HCT116 (cell line): ENCODE results near the gene MYLK4. TPM values are rescaled to one million over a fixed set of nuclear protein-coding genes. Genes with fewer than 3 reads are reported as not detected.

ENCODE experiments used
- ATAC-seq: fragments of 200-7000 bp; cut with Tn5 transposase; 2 replicates; pipeline ENCODE4 v1.9.1; 2020; ENCODE audit warnings: mild to moderate bottlenecking, moderate library complexity
- BruUV-seq: library from RNA; stranded (reverse); fragments of 400-500 nt; replicated peaks from 2 replicates; lab custom pipeline; 2021; lab: Mats Ljungman, UMichigan
- CTCF ChIA-PET: fragments of 300-600 bp; sonication (Branson Sonifier 250); formaldehyde crosslinking; loops from one replicate; lab custom pipeline; 2021; ENCODE audit warnings: antibody characterized with exemption; lab: Charles Lee
- POLR2A ChIA-PET: fragments of 300-600, 350-600 bp; sonication (Branson Sonifier 250); formaldehyde crosslinking; loops from one replicate; lab custom pipeline; 2021; ENCODE audit warnings: antibody characterized with exemption; lab: Charles Lee
- RAD21 ChIA-PET, 2 experiments: fragments of 300-600 bp; sonication (Branson Sonifier 250); formaldehyde crosslinking; loops; one replicate each; lab custom pipeline; 2023; ENCODE audit warnings: low total read pairs in 2 of 2; ENCODE audit not compliant: uncharacterized antibody in 2 of 2, unreplicated experiment in 2 of 2, low non-redundant PET in 1 of 2; lab: Charles Lee
- DNase-seq: peaks from one replicate; pipeline ENCODE4 v3.0.0-alpha.2; 2010; ENCODE audit warnings: low read depth, low spot score
- H2AFZ ChIP-seq: fragments of 200-600 bp; shearing (Covaris generic), sonication (generic); 2 replicates; pipeline ENCODE4 v1.6.1; 2017; ENCODE audit warnings: low read depth, mixed run types, mixed read lengths, antibody characterized with exemption, low read length; ENCODE audit not compliant: poor library complexity, severe bottlenecking
- H3K27ac ChIP-seq: 2 replicates; pipeline ENCODE4 v1.5.1; 2012; ENCODE audit warnings: low read depth, low read length
- H3K27me3 ChIP-seq: fragments of 200-600 bp; sonication (generic); 2 replicates; pipeline ENCODE4 v1.6.1; 2016; ENCODE audit warnings: mixed run types, low read length, mixed read lengths; ENCODE audit not compliant: insufficient read depth
- H3K36me3 ChIP-seq, 2 experiments: fragments of 200-500 bp in 1 of 2; fragments of 200-600 bp in 1 of 2; sonication (Bioruptor generic) in 1 of 2; sonication (generic) in 1 of 2; 2 replicates each; pipeline versions ENCODE4 v1.5.1 to v1.6.1; 2014 to 2016; ENCODE audit warnings: low read length in 2 of 2, inconsistent platforms in 1 of 2, mixed read lengths in 1 of 2, mixed run types in 1 of 2; ENCODE audit not compliant: insufficient read depth in 2 of 2, control insufficient read depth in 1 of 2
- H3K4me1 ChIP-seq, 2 experiments: fragments of 200-600 bp in 1 of 2; sonication (generic) in 1 of 2; 2 replicates each; pipeline versions ENCODE4 v1.5.1 to v1.6.1; 2012 to 2017; ENCODE audit warnings: low read length in 2 of 2, inconsistent platforms in 1 of 2, mild to moderate bottlenecking in 1 of 2, mixed read lengths in 1 of 2, mixed run types in 1 of 2, moderate library complexity in 1 of 2; ENCODE audit not compliant: insufficient read depth in 2 of 2, control insufficient read depth in 1 of 2
- H3K4me2 ChIP-seq: fragments of 200-600 bp; sonication (generic); 2 replicates; pipeline ENCODE4 v1.6.1; 2017; ENCODE audit warnings: mixed run types, low read length, mixed read lengths
- H3K4me3 ChIP-seq, 2 experiments: fragments of 200-600 bp in 1 of 2; sonication (generic) in 1 of 2; replicated peaks in 1 of 2; 2 replicates each; pipeline ENCODE4 v1.5.1; 2011 to 2016; ENCODE audit warnings: low read length in 2 of 2, control low read depth in 1 of 2, low read depth in 1 of 2, mild to moderate bottlenecking in 1 of 2, mixed read lengths in 1 of 2, mixed run types in 1 of 2
- H3K79me2 ChIP-seq: fragments of 200-600 bp; sonication (generic); 2 replicates; pipeline ENCODE4 v1.6.1; 2017; ENCODE audit warnings: mild to moderate bottlenecking, mixed run types, low read length, moderate library complexity, mixed read lengths; ENCODE audit not compliant: insufficient read depth
- H3K9ac ChIP-seq: fragments of 200-600 bp; sonication (generic); 2 replicates; pipeline ENCODE4 v1.6.1; 2016; ENCODE audit warnings: low read length, mixed read lengths
- H3K9me2 ChIP-seq: fragments of 200-600 bp; sonication (generic), shearing (Covaris generic); 2 replicates; pipeline ENCODE4 v1.6.1; 2017; ENCODE audit warnings: mixed run types, mild to moderate bottlenecking, moderate library complexity; ENCODE audit not compliant: insufficient read depth
- H3K9me3 ChIP-seq, 2 experiments: fragments of 200-500 bp in 1 of 2; fragments of 200-600 bp in 1 of 2; sonication (Bioruptor generic) in 1 of 2; sonication (generic) in 1 of 2; 2 replicates each; pipeline ENCODE4 v1.6.1; 2014 to 2017; ENCODE audit warnings: low read length in 2 of 2, mixed read lengths in 2 of 2, inconsistent platforms in 1 of 2, low read depth in 1 of 2, mild to moderate bottlenecking in 1 of 2, mixed run types in 1 of 2, moderate library complexity in 1 of 2; ENCODE audit not compliant: control insufficient read depth in 1 of 2, insufficient read depth in 1 of 2
- H4K20me1 ChIP-seq: fragments of 200-600 bp; sonication (generic), shearing (Covaris generic); 2 replicates; pipeline ENCODE4 v1.6.1; 2017; ENCODE audit warnings: mixed run types, mild to moderate bottlenecking, moderate library complexity; ENCODE audit not compliant: insufficient read depth
- ATF3 ChIP-seq: IDR thresholded peaks from 2 replicates; pipeline ENCODE4 v1.6.1; 2012
- CBX3 ChIP-seq: IDR thresholded peaks from 2 replicates; pipeline ENCODE4 v1.6.1; 2012; ENCODE audit warnings: low read depth
- CEBPB ChIP-seq: IDR thresholded peaks from 2 replicates; pipeline ENCODE4 v1.6.1; 2012; ENCODE audit warnings: low read depth
- CTCF ChIP-seq, 3 experiments: fragments of 200-600 bp in 1 of 3; sonication (generic) in 1 of 3; IDR thresholded peaks in 2 of 3; conservative IDR thresholded peaks in 1 of 3; 2 replicates each; pipeline ENCODE4 v1.5.1; 2012 to 2017; ENCODE audit warnings: low read depth in 2 of 3, low read length in 2 of 3, antibody characterized with exemption in 1 of 3, borderline replicate concordance in 1 of 3, control low read depth in 1 of 3, mild to moderate bottlenecking in 1 of 3, mixed read lengths in 1 of 3, mixed run types in 1 of 3, moderate library complexity in 1 of 3; ENCODE audit not compliant: insufficient read depth in 1 of 3
- EGR1 ChIP-seq: IDR thresholded peaks from 2 replicates; pipeline ENCODE4 v1.6.1; 2012; ENCODE audit warnings: low read depth
- ELF1 ChIP-seq: IDR thresholded peaks from 2 replicates; pipeline ENCODE4 v1.6.1; 2012; ENCODE audit warnings: low read depth, borderline replicate concordance
- EZH2phosphoT487 ChIP-seq: fragments of 200-600 bp; IDR thresholded peaks from 2 replicates; pipeline ENCODE4 v1.6.1; 2018; ENCODE audit warnings: antibody characterized with exemption, borderline replicate concordance
- FOSL1 ChIP-seq: IDR thresholded peaks from 2 replicates; pipeline ENCODE4 v1.6.1; 2012; ENCODE audit warnings: low read depth
- JUND ChIP-seq: IDR thresholded peaks from 2 replicates; pipeline ENCODE4 v1.6.1; 2012
- MAX ChIP-seq: IDR thresholded peaks from 2 replicates; pipeline ENCODE4 v1.6.1; 2012
- POLR2AphosphoS5 ChIP-seq: IDR thresholded peaks from 2 replicates; pipeline ENCODE4 v1.6.1; 2011; ENCODE audit warnings: mild to moderate bottlenecking, low read depth, low read length, moderate library complexity
- SRF ChIP-seq: IDR thresholded peaks from 2 replicates; pipeline ENCODE4 v1.6.1; 2012; ENCODE audit warnings: low read depth
- TCF7L2 ChIP-seq: IDR thresholded peaks from 2 replicates; pipeline ENCODE4 v1.7.0; 2011; ENCODE audit warnings: borderline replicate concordance, inconsistent platforms; ENCODE audit not compliant: insufficient read depth, insufficient read length; ENCODE audit errors: extremely low read depth
- YY1 ChIP-seq: IDR thresholded peaks from 2 replicates; pipeline ENCODE4 v1.6.1; 2011; ENCODE audit warnings: low read length, low read depth, moderate library complexity, mild to moderate bottlenecking; ENCODE audit not compliant: insufficient replicate concordance; ENCODE audit errors: extremely low read depth
- ZFX ChIP-seq: fragments of 450-650 bp; IDR thresholded peaks from 2 replicates; pipeline ENCODE4 v1.6.1; 2017
- intact Hi-C: fragments of 100-400 bp; cut with micrococcal nuclease; formaldehyde crosslinking; loops from 2 replicates; pipeline ENCODE4 v1.10.0; 2022
- total RNA-seq: library from RNA; stranded (reverse); gene quantifications from one replicate; pipeline ENCODE4 v1.2.1, GENCODE V29; 2021; ENCODE audit not compliant: unreplicated experiment

MYLK4 gene
- total RNA-seq, 1 experiment from 2014 or later: 0.27 TPM

- H3K27ac ChIP-seq: no peak overlapping the region
- H4K20me1 ChIP-seq: no peaks in the 10 kb centered on the region
- peaks cover 10 to 25% of the 10 kb centered on the region in 2 experiments for H3K4me1 ChIP-seq
- H3K9me3 ChIP-seq: peaks cover 0 to 5% of the 10 kb centered on the region in 2 experiments; a peak in 1 of 4 replicates
- RAD21 ChIA-PET: no interaction called here
- POLR2A ChIA-PET: no interaction called here
- no peaks in the 10 kb centered on the region for H3K79me2 ChIP-seq
- ATAC-seq (no peak), DNase-seq (no peak)
- H3K4me2 ChIP-seq: no peak overlapping the region
- CTCF ChIA-PET: no interaction called here
- no peaks in the 10 kb centered on the region for H3K9me2 ChIP-seq
- no peak overlapping the region for H3K4me3 ChIP-seq
- intact Hi-C loops: no loop called here
- no peak overlapping the region for H3K9ac ChIP-seq
- no peaks in the 10 kb centered on the region for H3K27me3 ChIP-seq
- no peak for TF ChIP-seq TCF7L2
- no peak for TF ChIP-seq JUND
- no peak for TF ChIP-seq CEBPB
- no peak for TF ChIP-seq ZFX
- no peak for TF ChIP-seq SRF
- H2AFZ ChIP-seq: no peak overlapping the region
- BruUV-seq: no TSS peak
- no peaks in the 10 kb centered on the region for H3K36me3 ChIP-seq
Observed at GRCh38 chr6:2686515-2686914, 64.2 kb downstream of the MYLK4 start.

GRCh38 chr6:2684766-2685754 is 65.7 kb downstream of the MYLK4 start:
- Histone ChIP-seq H3K36me3 (no peaks in the 10 kb centered on the region), H3K9ac (no peak overlapping the region), H3K9me2 (no peaks in the 10 kb centered on the region), H3K79me2 (no peaks in the 10 kb centered on the region), H3K4me1 (peaks cover 10 to 25% of the 10 kb centered on the region in 2 experiments), H2AFZ (no peak overlapping the region), H3K27me3 (no peaks in the 10 kb centered on the region), H3K4me3 (no peak overlapping the region), H3K4me2 (peak overlapping the region; percentile 65), H3K27ac (no peak overlapping the region), H3K9me3 (peaks cover 0 to 5% of the 10 kb centered on the region in 2 experiments; a peak in 1 of 4 replicates), H4K20me1 (no peaks in the 10 kb centered on the region)
- DNase-seq (no peak), ATAC-seq (no peak)
- intact Hi-C loops: loop anchor here (1.0 kb wide), 1 partner anchor 55 kb away; no protein-coding TSS in a partner anchor
- no TSS peak for BruUV-seq
- RAD21 ChIA-PET: no interaction called here
- CTCF ChIA-PET: no interaction called here
- POLR2A ChIA-PET: interaction anchor here (1.1 kb wide), 1 partner anchor 51 kb away, joined by 4 read pairs; no protein-coding TSS in a partner anchor
- no peak for TF ChIP-seq YY1
- TF ChIP-seq MAX: no peak
- TF ChIP-seq CEBPB: no peak
- no peak for TF ChIP-seq POLR2AphosphoS5
- no peak for TF ChIP-seq JUND
- no peak for TF ChIP-seq ATF3
- no peak for TF ChIP-seq EZH2phosphoT487
- no peak for TF ChIP-seq CTCF (IDR thresholded peaks at IDR 0.05 in 2 of 3, conservative IDR thresholded peaks at IDR 0.05 in 1 of 3; ENCODE audit: borderline replicate concordance in 1 of 3, insufficient read depth in 1 of 3, low read depth in 2 of 3, low read length in 2 of 3)
- no peak for TF ChIP-seq ELF1
- TF ChIP-seq CBX3: no peak
- no peak for TF ChIP-seq EGR1
- no peak for TF ChIP-seq FOSL1
